GM23338 (cell line): ENCODE results near the gene TTC39A. TPM values are rescaled to one million over a fixed set of nuclear protein-coding genes. Genes with fewer than 3 reads are reported as not detected.

Experiments
- ATAC-seq: fragments of 200-7000 bp; cut with Tn5 transposase; 3 replicates; pipeline ENCODE4 v1.9.1; 2020
- DNase-seq: peaks from one replicate; pipeline ENCODE4 v3.0.0-alpha.2; 2015; ENCODE audit warnings: low spot score
- H2AFZ ChIP-seq: fragments of 200-600 bp; sonication (generic); 2 replicates; pipeline ENCODE4 v1.8.0; 2016; ENCODE audit warnings: antibody characterized with exemption, mild to moderate bottlenecking, moderate library complexity
- H3F3A ChIP-seq: fragments of 200-600 bp; sonication (generic); replicated peaks from 2 replicates; pipeline ENCODE4 v1.8.0; 2017; ENCODE audit warnings: antibody characterized with exemption, mixed run types, low read depth
- H3K27ac ChIP-seq: fragments of 200-600 bp; sonication (generic); 2 replicates; pipeline ENCODE4 v1.6.1; 2016; ENCODE audit warnings: low read depth
- H3K27me3 ChIP-seq: fragments of 200-600 bp; sonication (generic); 2 replicates; pipeline ENCODE4 v1.8.0; 2016; ENCODE audit warnings: mild to moderate bottlenecking, mixed run types, moderate library complexity; ENCODE audit not compliant: insufficient read depth
- H3K36me3 ChIP-seq: fragments of 200-600 bp; sonication (generic); 2 replicates; pipeline ENCODE4 v1.8.0; 2016; ENCODE audit warnings: mild to moderate bottlenecking; ENCODE audit not compliant: insufficient read depth
- H3K4me1 ChIP-seq: fragments of 200-600 bp; sonication (generic); 2 replicates; pipeline ENCODE4 v1.8.0; 2016; ENCODE audit warnings: mild to moderate bottlenecking, moderate library complexity; ENCODE audit not compliant: insufficient read depth
- H3K4me2 ChIP-seq: fragments of 200-600 bp; sonication (generic); 2 replicates; pipeline ENCODE4 v1.7.1; 2017; ENCODE audit warnings: mixed run types
- H3K4me3 ChIP-seq: fragments of 200-600 bp; sonication (generic); 2 replicates; pipeline ENCODE4 v1.6.1; 2016; ENCODE audit warnings: mixed run types
- H3K79me2 ChIP-seq: fragments of 200-600 bp; sonication (generic); replicated peaks from 2 replicates; pipeline ENCODE4 v1.8.0; 2017; ENCODE audit warnings: mild to moderate bottlenecking; ENCODE audit not compliant: insufficient read depth
- H3K9me2 ChIP-seq: fragments of 200-600 bp; sonication (generic); 2 replicates; pipeline ENCODE4 v1.8.0; 2017; ENCODE audit not compliant: insufficient read depth
- H4K20me1 ChIP-seq: fragments of 200-600 bp; sonication (generic); replicated peaks from 2 replicates; pipeline ENCODE4 v1.8.0; 2017; ENCODE audit warnings: mild to moderate bottlenecking; ENCODE audit not compliant: insufficient read depth
- H3K27ac Mint-ChIP-seq: 2 replicates; pipeline ENCODE4 v1.8.0; 2020; ENCODE audit warnings: inconsistent platforms, mild to moderate bottlenecking, moderate library complexity, mixed read lengths
- H3K27me3 Mint-ChIP-seq: 3 replicates; pipeline ENCODE4 v1.8.0; 2022; ENCODE audit warnings: low read depth, mild to moderate bottlenecking, moderate library complexity, mixed read lengths, inconsistent platforms; ENCODE audit not compliant: insufficient read depth, poor library complexity
- H3K36me3 Mint-ChIP-seq: 3 replicates; pipeline ENCODE4 v1.8.0; 2021; ENCODE audit warnings: low read depth, mild to moderate bottlenecking, inconsistent platforms, moderate library complexity, mixed read lengths
- H3K4me1 Mint-ChIP-seq: 3 replicates; pipeline ENCODE4 v1.8.0; 2020; ENCODE audit warnings: mild to moderate bottlenecking, inconsistent platforms, mixed read lengths
- H3K4me3 Mint-ChIP-seq: 3 replicates; pipeline ENCODE4 v1.8.0; 2021; ENCODE audit warnings: moderate library complexity, mild to moderate bottlenecking, inconsistent platforms, mixed read lengths
- H3K9me3 Mint-ChIP-seq: 3 replicates; pipeline ENCODE4 v1.8.0; 2020; ENCODE audit warnings: moderate library complexity, mild to moderate bottlenecking, inconsistent platforms, mixed read lengths
- CREB1 ChIP-seq: fragments of 250-450 bp; sonication (Bioruptor Pico); IDR thresholded peaks from 2 replicates; pipeline ENCODE4 v1.5.0; 2020; ENCODE audit warnings: low read depth, mild to moderate bottlenecking, moderate library complexity
- EZH2 ChIP-seq: fragments of 200-600 bp; sonication (generic); IDR thresholded peaks from one replicate; pipeline ENCODE4 v1.8.0; 2017; ENCODE audit warnings: antibody characterized with exemption, mild to moderate bottlenecking, low read depth; ENCODE audit not compliant: unreplicated experiment
- EZH2phosphoT487 ChIP-seq: fragments of 200-600 bp; sonication (generic); IDR thresholded peaks from one replicate; pipeline ENCODE4 v1.8.1; 2018; ENCODE audit warnings: antibody characterized with exemption; ENCODE audit not compliant: unreplicated experiment
- JUNB ChIP-seq: IDR thresholded peaks from one replicate; pipeline ENCODE4 v1.6.1; 2016; ENCODE audit warnings: antibody characterized with exemption; ENCODE audit not compliant: unreplicated experiment
- NANOG ChIP-seq: IDR thresholded peaks from 2 replicates; pipeline ENCODE4 v1.6.1; 2016; ENCODE audit warnings: antibody characterized with exemption, borderline replicate concordance
- POLR2AphosphoS5 ChIP-seq: IDR thresholded peaks from 2 replicates; pipeline ENCODE4 v1.6.1; 2016; ENCODE audit warnings: antibody characterized with exemption, low read depth
- STAT1 ChIP-seq: IDR thresholded peaks from one replicate; pipeline ENCODE4 v1.6.1; 2016; ENCODE audit warnings: antibody characterized with exemption; ENCODE audit not compliant: unreplicated experiment
- ZNF114 ChIP-seq: fragments of 250-450 bp; sonication (Bioruptor Pico); IDR thresholded peaks from 2 replicates; pipeline ENCODE4 v1.5.0; 2020; ENCODE audit warnings: mild to moderate bottlenecking, moderate library complexity
- polyA plus RNA-seq: library from polyadenylated mRNA; unstranded; fragments of >200 nt; fragmentation: Nextera tagmentation; extraction: Ambion mirVana; gene quantifications from 2 replicates; pipeline ENCODE4 v1.2.1, GENCODE V29; 2016
- total RNA-seq: library from RNA; depleted of rRNA; stranded (reverse); fragments of >200 nt; shearing (Covaris generic); gene quantifications from 2 replicates; pipeline ENCODE4 v1.2.3, GENCODE V29; 2014
- TF ChIP-seq, protein P1 (sequence below): IDR thresholded peaks from one replicate; pipeline ENCODE4 v1.6.1; 2018; ENCODE audit warnings: antibody characterized with exemption; ENCODE audit not compliant: unreplicated experiment
- TF ChIP-seq, protein P2 (sequence below), 2 experiments: fragments of 200-600 bp in 1 of 2; sonication (generic) in 1 of 2; conservative IDR thresholded peaks; 2 replicates each; pipeline versions ENCODE4 v1.5.1 to v1.6.1; 2016 to 2017; ENCODE audit warnings: antibody characterized with exemption in 2 of 2, low read depth in 2 of 2, mild to moderate bottlenecking in 2 of 2, moderate library complexity in 1 of 2
- TF ChIP-seq, protein P3 (sequence below): fragments of 250-450 bp; sonication (Bioruptor Pico); IDR thresholded peaks from 2 replicates; pipeline ENCODE4 v1.5.0; 2020; ENCODE audit warnings: mild to moderate bottlenecking, moderate library complexity
- TF ChIP-seq, protein P4 (sequence below): IDR thresholded peaks from 2 replicates; pipeline ENCODE4 v1.6.1; 2016; ENCODE audit warnings: antibody characterized with exemption

Gene TTC39A
- total and polyA plus RNA-seq, 2 experiments from 2014 or later = 2.3 to 7.1 TPM

DNA sequence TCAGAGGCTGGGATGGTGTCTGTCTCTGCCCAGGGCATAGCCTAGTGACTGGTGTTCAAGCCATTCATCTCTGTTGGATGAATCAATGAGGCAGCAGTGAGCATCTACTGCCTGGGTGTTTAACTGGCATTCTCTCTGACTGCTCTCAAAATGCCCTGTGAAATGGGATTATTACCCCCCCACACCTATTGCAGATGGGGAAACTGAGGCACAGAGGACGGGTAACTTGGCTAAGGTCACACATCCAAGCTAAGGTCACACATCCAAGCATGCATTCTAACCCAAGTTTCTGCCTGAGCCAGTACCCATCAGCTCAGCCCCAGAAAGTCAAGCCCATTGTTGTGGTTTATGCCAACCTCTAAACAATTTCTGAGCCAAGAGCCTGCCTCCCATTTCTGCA is 5.0 kb downstream of the TTC39A start:
- no peaks in the 10 kb centered on the region for H3K79me2 ChIP-seq
- H3K4me2 ChIP-seq = no peak overlapping the region
- 0 out of 2 replicates have a peak, but pooled peaks cover 10% of the 10 kb centered on the region for H3K4me1 ChIP-seq
- H3K9me2 ChIP-seq = no peaks in the 10 kb centered on the region
- H3K36me3 ChIP-seq = no peaks in the 10 kb centered on the region
- Mint-ChIP-seq H3K36me3 (no peaks in the 10 kb centered on the region; the same call in 2 of the 3 replicates), H3K4me3 (no peak overlapping the region), H3K9me3 (no peaks in the 10 kb centered on the region), H3K27me3 (peaks cover 5% of the 10 kb centered on the region), H3K27ac (no peak overlapping the region), H3K4me1 (peaks cover 12% of the 10 kb centered on the region)
- peaks cover 10% of the 10 kb centered on the region for H3K27me3 ChIP-seq
- no peak overlapping the region for H3K4me3 ChIP-seq
- H2AFZ ChIP-seq = no peak overlapping the region
- ATAC-seq = no peak
- no peak for DNase-seq
- H4K20me1 ChIP-seq = no peaks in the 10 kb centered on the region
- H3K27ac ChIP-seq = no peak overlapping the region
- no peaks in the 10 kb centered on the region for H3F3A ChIP-seq
- TF ChIP-seq POLR2AphosphoS5 (no peak), STAT1 (no peak), EZH2 (no peak), CREB1 (CRISPR knock-in tag) (no peak), EZH2phosphoT487 (no peak), NANOG (no peak), JUNB (no peak), ZNF114 (CRISPR knock-in tag) (no peak)
- TF ChIP-seq, protein P1, sequence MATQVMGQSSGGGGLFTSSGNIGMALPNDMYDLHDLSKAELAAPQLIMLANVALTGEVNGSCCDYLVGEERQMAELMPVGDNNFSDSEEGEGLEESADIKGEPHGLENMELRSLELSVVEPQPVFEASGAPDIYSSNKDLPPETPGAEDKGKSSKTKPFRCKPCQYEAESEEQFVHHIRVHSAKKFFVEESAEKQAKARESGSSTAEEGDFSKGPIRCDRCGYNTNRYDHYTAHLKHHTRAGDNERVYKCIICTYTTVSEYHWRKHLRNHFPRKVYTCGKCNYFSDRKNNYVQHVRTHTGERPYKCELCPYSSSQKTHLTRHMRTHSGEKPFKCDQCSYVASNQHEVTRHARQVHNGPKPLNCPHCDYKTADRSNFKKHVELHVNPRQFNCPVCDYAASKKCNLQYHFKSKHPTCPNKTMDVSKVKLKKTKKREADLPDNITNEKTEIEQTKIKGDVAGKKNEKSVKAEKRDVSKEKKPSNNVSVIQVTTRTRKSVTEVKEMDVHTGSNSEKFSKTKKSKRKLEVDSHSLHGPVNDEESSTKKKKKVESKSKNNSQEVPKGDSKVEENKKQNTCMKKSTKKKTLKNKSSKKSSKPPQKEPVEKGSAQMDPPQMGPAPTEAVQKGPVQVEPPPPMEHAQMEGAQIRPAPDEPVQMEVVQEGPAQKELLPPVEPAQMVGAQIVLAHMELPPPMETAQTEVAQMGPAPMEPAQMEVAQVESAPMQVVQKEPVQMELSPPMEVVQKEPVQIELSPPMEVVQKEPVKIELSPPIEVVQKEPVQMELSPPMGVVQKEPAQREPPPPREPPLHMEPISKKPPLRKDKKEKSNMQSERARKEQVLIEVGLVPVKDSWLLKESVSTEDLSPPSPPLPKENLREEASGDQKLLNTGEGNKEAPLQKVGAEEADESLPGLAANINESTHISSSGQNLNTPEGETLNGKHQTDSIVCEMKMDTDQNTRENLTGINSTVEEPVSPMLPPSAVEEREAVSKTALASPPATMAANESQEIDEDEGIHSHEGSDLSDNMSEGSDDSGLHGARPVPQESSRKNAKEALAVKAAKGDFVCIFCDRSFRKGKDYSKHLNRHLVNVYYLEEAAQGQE = no peak
- TF ChIP-seq, protein P2, sequence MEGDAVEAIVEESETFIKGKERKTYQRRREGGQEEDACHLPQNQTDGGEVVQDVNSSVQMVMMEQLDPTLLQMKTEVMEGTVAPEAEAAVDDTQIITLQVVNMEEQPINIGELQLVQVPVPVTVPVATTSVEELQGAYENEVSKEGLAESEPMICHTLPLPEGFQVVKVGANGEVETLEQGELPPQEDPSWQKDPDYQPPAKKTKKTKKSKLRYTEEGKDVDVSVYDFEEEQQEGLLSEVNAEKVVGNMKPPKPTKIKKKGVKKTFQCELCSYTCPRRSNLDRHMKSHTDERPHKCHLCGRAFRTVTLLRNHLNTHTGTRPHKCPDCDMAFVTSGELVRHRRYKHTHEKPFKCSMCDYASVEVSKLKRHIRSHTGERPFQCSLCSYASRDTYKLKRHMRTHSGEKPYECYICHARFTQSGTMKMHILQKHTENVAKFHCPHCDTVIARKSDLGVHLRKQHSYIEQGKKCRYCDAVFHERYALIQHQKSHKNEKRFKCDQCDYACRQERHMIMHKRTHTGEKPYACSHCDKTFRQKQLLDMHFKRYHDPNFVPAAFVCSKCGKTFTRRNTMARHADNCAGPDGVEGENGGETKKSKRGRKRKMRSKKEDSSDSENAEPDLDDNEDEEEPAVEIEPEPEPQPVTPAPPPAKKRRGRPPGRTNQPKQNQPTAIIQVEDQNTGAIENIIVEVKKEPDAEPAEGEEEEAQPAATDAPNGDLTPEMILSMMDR (conservative IDR thresholded peaks at IDR 0.05; ENCODE audit: low read depth in 2 of 2) = no peak
- TF ChIP-seq, protein P3, sequence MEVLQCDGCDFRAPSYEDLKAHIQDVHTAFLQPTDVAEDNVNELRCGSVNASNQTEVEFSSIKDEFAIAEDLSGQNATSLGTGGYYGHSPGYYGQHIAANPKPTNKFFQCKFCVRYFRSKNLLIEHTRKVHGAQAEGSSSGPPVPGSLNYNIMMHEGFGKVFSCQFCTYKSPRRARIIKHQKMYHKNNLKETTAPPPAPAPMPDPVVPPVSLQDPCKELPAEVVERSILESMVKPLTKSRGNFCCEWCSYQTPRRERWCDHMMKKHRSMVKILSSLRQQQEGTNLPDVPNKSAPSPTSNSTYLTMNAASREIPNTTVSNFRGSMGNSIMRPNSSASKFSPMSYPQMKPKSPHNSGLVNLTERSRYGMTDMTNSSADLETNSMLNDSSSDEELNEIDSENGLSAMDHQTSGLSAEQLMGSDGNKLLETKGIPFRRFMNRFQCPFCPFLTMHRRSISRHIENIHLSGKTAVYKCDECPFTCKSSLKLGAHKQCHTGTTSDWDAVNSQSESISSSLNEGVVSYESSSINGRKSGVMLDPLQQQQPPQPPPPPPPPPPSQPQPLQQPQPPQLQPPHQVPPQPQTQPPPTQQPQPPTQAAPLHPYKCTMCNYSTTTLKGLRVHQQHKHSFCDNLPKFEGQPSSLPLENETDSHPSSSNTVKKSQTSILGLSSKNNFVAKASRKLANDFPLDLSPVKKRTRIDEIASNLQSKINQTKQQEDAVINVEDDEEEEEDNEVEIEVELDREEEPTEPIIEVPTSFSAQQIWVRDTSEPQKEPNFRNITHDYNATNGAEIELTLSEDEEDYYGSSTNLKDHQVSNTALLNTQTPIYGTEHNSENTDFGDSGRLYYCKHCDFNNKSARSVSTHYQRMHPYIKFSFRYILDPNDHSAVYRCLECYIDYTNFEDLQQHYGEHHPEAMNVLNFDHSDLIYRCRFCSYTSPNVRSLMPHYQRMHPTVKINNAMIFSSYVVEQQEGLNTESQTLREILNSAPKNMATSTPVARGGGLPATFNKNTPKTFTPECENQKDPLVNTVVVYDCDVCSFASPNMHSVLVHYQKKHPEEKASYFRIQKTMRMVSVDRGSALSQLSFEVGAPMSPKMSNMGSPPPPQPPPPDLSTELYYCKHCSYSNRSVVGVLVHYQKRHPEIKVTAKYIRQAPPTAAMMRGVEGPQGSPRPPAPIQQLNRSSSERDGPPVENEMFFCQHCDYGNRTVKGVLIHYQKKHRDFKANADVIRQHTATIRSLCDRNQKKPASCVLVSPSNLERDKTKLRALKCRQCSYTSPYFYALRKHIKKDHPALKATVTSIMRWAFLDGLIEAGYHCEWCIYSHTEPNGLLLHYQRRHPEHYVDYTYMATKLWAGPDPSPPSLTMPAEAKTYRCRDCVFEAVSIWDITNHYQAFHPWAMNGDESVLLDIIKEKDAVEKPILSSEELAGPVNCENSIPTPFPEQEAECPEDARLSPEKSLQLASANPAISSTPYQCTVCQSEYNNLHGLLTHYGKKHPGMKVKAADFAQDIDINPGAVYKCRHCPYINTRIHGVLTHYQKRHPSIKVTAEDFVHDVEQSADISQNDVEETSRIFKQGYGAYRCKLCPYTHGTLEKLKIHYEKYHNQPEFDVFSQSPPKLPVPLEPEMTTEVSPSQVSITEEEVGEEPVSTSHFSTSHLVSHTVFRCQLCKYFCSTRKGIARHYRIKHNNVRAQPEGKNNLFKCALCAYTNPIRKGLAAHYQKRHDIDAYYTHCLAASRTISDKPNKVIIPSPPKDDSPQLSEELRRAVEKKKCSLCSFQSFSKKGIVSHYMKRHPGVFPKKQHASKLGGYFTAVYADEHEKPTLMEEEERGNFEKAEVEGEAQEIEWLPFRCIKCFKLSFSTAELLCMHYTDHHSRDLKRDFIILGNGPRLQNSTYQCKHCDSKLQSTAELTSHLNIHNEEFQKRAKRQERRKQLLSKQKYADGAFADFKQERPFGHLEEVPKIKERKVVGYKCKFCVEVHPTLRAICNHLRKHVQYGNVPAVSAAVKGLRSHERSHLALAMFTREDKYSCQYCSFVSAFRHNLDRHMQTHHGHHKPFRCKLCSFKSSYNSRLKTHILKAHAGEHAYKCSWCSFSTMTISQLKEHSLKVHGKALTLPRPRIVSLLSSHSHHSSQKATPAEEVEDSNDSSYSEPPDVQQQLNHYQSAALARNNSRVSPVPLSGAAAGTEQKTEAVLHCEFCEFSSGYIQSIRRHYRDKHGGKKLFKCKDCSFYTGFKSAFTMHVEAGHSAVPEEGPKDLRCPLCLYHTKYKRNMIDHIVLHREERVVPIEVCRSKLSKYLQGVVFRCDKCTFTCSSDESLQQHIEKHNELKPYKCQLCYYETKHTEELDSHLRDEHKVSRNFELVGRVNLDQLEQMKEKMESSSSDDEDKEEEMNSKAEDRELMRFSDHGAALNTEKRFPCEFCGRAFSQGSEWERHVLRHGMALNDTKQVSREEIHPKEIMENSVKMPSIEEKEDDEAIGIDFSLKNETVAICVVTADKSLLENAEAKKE (CRISPR knock-in tag) = no peak
- TF ChIP-seq, protein P4, sequence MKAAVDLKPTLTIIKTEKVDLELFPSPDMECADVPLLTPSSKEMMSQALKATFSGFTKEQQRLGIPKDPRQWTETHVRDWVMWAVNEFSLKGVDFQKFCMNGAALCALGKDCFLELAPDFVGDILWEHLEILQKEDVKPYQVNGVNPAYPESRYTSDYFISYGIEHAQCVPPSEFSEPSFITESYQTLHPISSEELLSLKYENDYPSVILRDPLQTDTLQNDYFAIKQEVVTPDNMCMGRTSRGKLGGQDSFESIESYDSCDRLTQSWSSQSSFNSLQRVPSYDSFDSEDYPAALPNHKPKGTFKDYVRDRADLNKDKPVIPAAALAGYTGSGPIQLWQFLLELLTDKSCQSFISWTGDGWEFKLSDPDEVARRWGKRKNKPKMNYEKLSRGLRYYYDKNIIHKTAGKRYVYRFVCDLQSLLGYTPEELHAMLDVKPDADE = no peak
